Rectal smooth muscle tissue (tissue), 1 donor: ENCODE results near the gene DAGLA.
A peak's percentile ranks its signal among the peaks of the same experiment; 100 is the strongest.

Experiments
- H3K27ac ChIP-seq: one replicate; pipeline ENCODE4 v1.7.0; 2013; ENCODE audit warnings: low read depth, low read length, inconsistent platforms
- H3K27me3 ChIP-seq: one replicate; pipeline ENCODE4 v1.7.0; 2013; ENCODE audit warnings: low read length; ENCODE audit not compliant: control insufficient read depth, insufficient read depth
- H3K36me3 ChIP-seq: one replicate; pipeline ENCODE4 v1.7.0; 2013; ENCODE audit warnings: low read length; ENCODE audit not compliant: control insufficient read depth, insufficient read depth
- H3K4me1 ChIP-seq: one replicate; pipeline ENCODE4 v1.7.0; 2013; ENCODE audit warnings: low read length; ENCODE audit not compliant: control insufficient read depth, insufficient read depth
- H3K4me3 ChIP-seq: one replicate; pipeline ENCODE4 v1.7.0; 2013; ENCODE audit warnings: low read length
- H3K9ac ChIP-seq: one replicate; pipeline ENCODE4 v1.7.0; 2013; ENCODE audit warnings: low read length

Gene DAGLA

GRCh38 chr11:61779666-61780525 lies 99.7 kb downstream of the DAGLA start:
- no peaks in the 10 kb centered on the region for H3K4me1 ChIP-seq
- H3K9ac ChIP-seq, result no peak overlapping the region
- peaks cover 3% of the 10 kb centered on the region for H3K27me3 ChIP-seq
- H3K27ac ChIP-seq, result no peak overlapping the region
- H3K4me3 ChIP-seq, result no peak overlapping the region
- H3K36me3 ChIP-seq, result no peaks in the 10 kb centered on the region

GRCh38 chr11:61780581-61781162 lies 100.5 kb downstream of the DAGLA start:
- Histone ChIP-seq H3K36me3 (no peaks in the 10 kb centered on the region), H3K27ac (no peak overlapping the region), H3K4me1 (no peaks in the 10 kb centered on the region), H3K4me3 (no peak overlapping the region), H3K9ac (no peak overlapping the region), H3K27me3 (peaks cover 3% of the 10 kb centered on the region)

- no peak overlapping the region for H3K27ac ChIP-seq
- peaks cover 3% of the 10 kb centered on the region for H3K36me3 ChIP-seq
Observed at GRCh38 chr11:61781585-61781984, 101.4 kb downstream of the DAGLA start.

GRCh38 chr11:61782299-61782698 lies 102.1 kb downstream of the DAGLA start:
- H3K27ac ChIP-seq, result no peak overlapping the region
- H3K4me1 ChIP-seq, result no peaks in the 10 kb centered on the region
- H3K9ac ChIP-seq, result no peak overlapping the region
- no peak overlapping the region for H3K4me3 ChIP-seq
- peaks cover 9% of the 10 kb centered on the region for H3K36me3 ChIP-seq
- peaks cover 3% of the 10 kb centered on the region for H3K27me3 ChIP-seq

More at GRCh38 chr11:61781585-61781984, 101.4 kb downstream of the DAGLA start:
- Histone ChIP-seq H3K9ac (no peak overlapping the region), H3K4me3 (no peak overlapping the region), H3K4me1 (no peaks in the 10 kb centered on the region), H3K27me3 (peaks cover 3% of the 10 kb centered on the region)

GRCh38 chr11:61782841-61783240 lies 102.7 kb downstream of the DAGLA start:
- Histone ChIP-seq H3K36me3 (peaks cover 14% of the 10 kb centered on the region), H3K9ac (no peak overlapping the region), H3K4me3 (no peak overlapping the region), H3K4me1 (no peaks in the 10 kb centered on the region), H3K27me3 (peaks cover 3% of the 10 kb centered on the region), H3K27ac (no peak overlapping the region)

GRCh38 chr11:61783717-61784505 lies 103.7 kb downstream of the DAGLA start:
- H3K27me3 ChIP-seq, result no peaks in the 10 kb centered on the region
- H3K4me3 ChIP-seq, result no peak overlapping the region
- no peak overlapping the region for H3K9ac ChIP-seq
- H3K4me1 ChIP-seq, result no peaks in the 10 kb centered on the region
- peaks cover 21% of the 10 kb centered on the region for H3K36me3 ChIP-seq
- H3K27ac ChIP-seq, result no peak overlapping the region

- no peaks in the 10 kb centered on the region for H3K4me1 ChIP-seq
- H3K9ac ChIP-seq, result no peak overlapping the region
- no peak overlapping the region for H3K27ac ChIP-seq
- H3K27me3 ChIP-seq, result no peaks in the 10 kb centered on the region
- peaks cover 25% of the 10 kb centered on the region for H3K36me3 ChIP-seq
- H3K4me3 ChIP-seq, result no peak overlapping the region
Observed at GRCh38 chr11:61784506-61784805, 104.3 kb downstream of the DAGLA start.

- no peak overlapping the region for H3K4me3 ChIP-seq
- no peak overlapping the region for H3K9ac ChIP-seq
- no peaks in the 10 kb centered on the region for H3K27me3 ChIP-seq
- peaks cover 33% of the 10 kb centered on the region for H3K36me3 ChIP-seq
- no peak overlapping the region for H3K27ac ChIP-seq
- no peaks in the 10 kb centered on the region for H3K4me1 ChIP-seq
Observed at GRCh38 chr11:61785837-61786402, 105.7 kb downstream of the DAGLA start.

GRCh38 chr11:61787928-61788491 lies 107.8 kb downstream of the DAGLA start:
- Histone ChIP-seq H3K27ac (no peak overlapping the region), H3K4me3 (no peak overlapping the region), H3K36me3 (peaks cover 33% of the 10 kb centered on the region), H3K27me3 (no peaks in the 10 kb centered on the region), H3K4me1 (peaks cover under 1% of the 10 kb centered on the region), H3K9ac (no peak overlapping the region)

GRCh38 chr11:61791737-61792309 lies 111.6 kb downstream of the DAGLA start:
- peaks cover 5% of the 10 kb centered on the region for H3K4me1 ChIP-seq
- peak overlapping the region; percentile 96 for H3K27ac ChIP-seq
- peak overlapping the region; percentile 87 for H3K9ac ChIP-seq
- peak overlapping the region; percentile 90 for H3K4me3 ChIP-seq
- no peaks in the 10 kb centered on the region for H3K27me3 ChIP-seq
- peaks cover 29% of the 10 kb centered on the region for H3K36me3 ChIP-seq

- peak within 1 kb of the TSS; percentile 96 for H3K27ac ChIP-seq
- H3K27me3 ChIP-seq, result no peaks in the 10 kb centered on the region
- peaks cover 5% of the 10 kb centered on the region for H3K4me1 ChIP-seq
- peaks cover 23% of the 10 kb centered on the region for H3K36me3 ChIP-seq
- H3K9ac ChIP-seq, result peak within 1 kb of the TSS; percentile 87
- H3K4me3 ChIP-seq, result peak within 1 kb of the TSS; percentile 90
Observed at GRCh38 chr11:61792310-61793082, 112.3 kb downstream of the DAGLA start, which contains the start of the genes FEN1 and TMEM258. FEN1 (plus strand) TSS chr11:61792911; CDS start chr11:61795362, 2,451 bp downstream. TMEM258 (minus strand) TSS chr11:61792599; CDS start chr11:61792558, 41 bp downstream.
